Stimulated activated naive CD8-positive, alpha-beta T cell treated with anti-CD3 and anti-CD28 coated beads, Interleukin-15, amount 100 ng/mL, for 72 hours (primary cell): ENCODE measurements around the gene MGARP.
A peak's percentile ranks its signal among the peaks of the same experiment; 100 is the strongest.

Experiments
- ATAC-seq: fragments of 150-1000 bp; cut with Tn5 transposase; 2 replicates; pipeline ENCODE4 v1.10.0; 2021; ENCODE audit warnings: mild to moderate bottlenecking, moderate library complexity
- DNase-seq, 2 donors: peaks; one replicate each; pipeline ENCODE4 v3.0.0; 2021 to 2022
- H3K27ac Mint-ChIP-seq, 2 donors: one replicate each; pipeline ENCODE4 v1.8.0; 2022; ENCODE audit warnings: mild to moderate bottlenecking in 2 of 2, mixed read lengths in 2 of 2, moderate library complexity in 2 of 2
- H3K27me3 Mint-ChIP-seq: one replicate; pipeline ENCODE4 v1.8.0; 2022; ENCODE audit warnings: mixed read lengths
- H3K4me1 Mint-ChIP-seq: one replicate; pipeline ENCODE4 v1.8.0; 2022; ENCODE audit warnings: mild to moderate bottlenecking, mixed read lengths
- H3K4me3 Mint-ChIP-seq, 2 donors: one replicate each; pipeline ENCODE4 v1.8.0; 2022; ENCODE audit warnings: mild to moderate bottlenecking in 2 of 2, mixed read lengths in 2 of 2, moderate library complexity in 1 of 2
- H3K9me3 Mint-ChIP-seq, 2 donors: one replicate each; pipeline ENCODE4 v1.8.0; 2022; ENCODE audit warnings: mixed read lengths in 2 of 2

The MGARP gene

DNA sequence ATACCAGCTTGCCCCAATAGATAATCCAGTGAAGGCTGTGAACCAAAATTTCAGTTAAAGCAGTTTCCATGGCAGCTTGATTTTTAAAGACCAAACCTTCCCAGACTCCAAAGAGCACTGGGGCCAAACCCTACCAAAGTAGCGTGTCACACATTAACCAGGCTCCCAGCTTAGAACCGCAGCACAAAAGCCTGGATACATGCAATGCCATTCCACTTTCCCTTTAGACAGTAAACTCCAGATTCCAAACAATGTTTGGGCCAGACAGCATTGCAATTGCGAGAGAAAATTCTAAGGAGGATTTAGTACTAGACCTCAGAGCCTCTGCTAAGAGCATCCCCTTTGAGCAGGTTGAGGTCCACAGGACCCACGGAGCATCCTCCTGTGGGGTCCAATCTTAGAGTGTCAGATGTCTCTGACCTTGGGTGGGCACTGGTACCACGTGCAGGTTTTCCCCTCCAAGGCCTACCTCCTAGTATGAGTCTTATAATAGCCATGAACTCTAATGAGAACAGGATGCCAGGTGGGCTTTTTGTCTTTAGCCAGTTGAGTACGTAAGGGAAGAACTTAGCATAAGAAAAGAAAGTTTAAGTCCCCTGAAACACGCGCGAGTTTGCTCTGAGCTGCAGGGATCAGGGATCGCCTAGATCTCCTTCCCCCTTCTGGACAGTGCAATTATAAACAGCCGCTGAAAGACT, 38.8 kb downstream of the MGARP start:
- Mint-ChIP-seq H3K27me3 (no peaks in the 10 kb centered on the region), H3K4me3 (no peak overlapping the region), H3K27ac (no peak overlapping the region), H3K9me3 (peaks cover 6 to 10% of the 10 kb centered on the region in 2 donors), H3K4me1 (no peaks in the 10 kb centered on the region)
- DNase-seq (no peak), ATAC-seq (no peak)

GRCh38 chr4:139239127-139239772, 40.8 kb downstream of the MGARP start:
- Mint-ChIP-seq H3K27ac (no peak overlapping the region), H3K9me3 (peaks cover 6 to 10% of the 10 kb centered on the region in 2 donors), H3K4me3 (no peak overlapping the region), H3K4me1 (no peaks in the 10 kb centered on the region), H3K27me3 (no peaks in the 10 kb centered on the region)
- DNase-seq (no peak), ATAC-seq (no peak)

GRCh38 chr4:139234253-139234652, 45.8 kb downstream of the MGARP start:
- Mint-ChIP-seq H3K9me3 (peaks cover 3 to 7% of the 10 kb centered on the region in 2 donors), H3K27ac (no peak overlapping the region), H3K27me3 (no peaks in the 10 kb centered on the region), H3K4me1 (no peaks in the 10 kb centered on the region), H3K4me3 (no peak overlapping the region)
- DNase-seq = no peak
- no peak for ATAC-seq

DNA sequence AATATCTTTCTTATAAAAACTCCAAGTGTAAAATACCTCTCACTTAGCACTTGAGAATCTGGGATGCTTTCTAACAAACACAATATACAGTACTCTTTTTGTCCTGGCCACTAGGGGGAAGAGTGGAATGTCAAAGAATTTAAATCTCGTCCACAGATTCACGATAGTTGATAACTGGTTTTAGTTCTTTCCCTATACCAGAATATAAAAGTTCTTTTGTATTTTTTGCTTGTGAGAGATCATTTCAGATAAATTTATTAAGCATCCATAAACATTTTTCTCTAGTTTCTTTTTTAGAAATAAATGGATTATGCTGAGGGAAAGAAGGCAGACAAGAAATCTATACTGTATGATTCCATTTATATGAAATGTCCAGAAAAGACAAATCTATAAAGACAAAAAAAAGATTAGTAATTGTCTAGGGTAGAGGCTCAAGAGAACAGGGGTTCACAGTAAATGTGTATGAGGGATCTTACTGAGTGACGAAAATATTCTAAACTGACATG, 50.4 kb downstream of the MGARP start:
- ATAC-seq = peak; percentile 53
- no peaks in the 10 kb centered on the region for H3K9me3 Mint-ChIP-seq
- no peak for DNase-seq
- H3K27me3 Mint-ChIP-seq = no peaks in the 10 kb centered on the region
- H3K4me3 Mint-ChIP-seq = no peak overlapping the region
- no peak overlapping the region for H3K27ac Mint-ChIP-seq
- H3K4me1 Mint-ChIP-seq = no peaks in the 10 kb centered on the region

DNA sequence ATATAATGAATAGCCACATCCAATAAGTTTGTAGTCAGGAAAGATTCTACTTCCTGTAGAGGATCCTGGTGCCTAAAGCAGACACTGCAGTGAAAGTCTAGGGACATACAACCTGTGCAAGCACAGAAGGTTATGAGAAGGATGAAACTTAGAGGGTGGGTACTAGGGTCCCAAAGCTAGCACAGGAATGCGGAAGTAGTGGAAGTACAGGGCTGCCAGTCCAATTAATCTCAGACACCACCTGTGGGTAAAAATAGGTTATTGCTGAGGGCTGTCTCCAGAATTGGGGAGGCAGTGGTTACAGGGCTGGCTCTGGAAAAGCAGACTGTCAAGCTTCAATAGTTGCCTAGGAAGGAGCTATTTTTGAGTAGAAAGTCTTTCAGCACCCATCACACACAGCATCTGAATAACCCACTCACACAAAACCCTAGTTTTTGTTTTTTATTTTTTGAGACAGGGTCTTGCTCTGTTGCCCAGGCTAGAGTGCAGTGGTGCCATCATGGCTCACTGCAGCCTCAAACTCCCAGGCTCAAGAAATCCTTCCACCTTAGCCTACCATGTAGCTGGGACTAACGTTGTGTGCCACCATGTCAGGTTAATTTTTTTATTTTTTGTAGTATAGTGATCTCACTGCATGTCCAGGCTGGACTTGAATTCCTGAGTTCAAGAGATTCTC, 52.2 kb downstream of the MGARP start:
- ATAC-seq = peak; percentile 69
- Mint-ChIP-seq H3K9me3 (no peaks in the 10 kb centered on the region), H3K4me3 (no peak overlapping the region), H3K27me3 (no peaks in the 10 kb centered on the region), H3K27ac (peak overlapping the region in 1 of 2 donors; percentile 30), H3K4me1 (peaks cover 15% of the 10 kb centered on the region)
- no peak for DNase-seq

GRCh38 chr4:139223682-139224317, 56.2 kb downstream of the MGARP start:
- H3K4me3 Mint-ChIP-seq = no peak overlapping the region
- DNase-seq (peak in 1 of 2 donors; percentile 22), ATAC-seq (peak; percentile 85)
- H3K27me3 Mint-ChIP-seq = no peaks in the 10 kb centered on the region
- peaks cover 27% of the 10 kb centered on the region for H3K4me1 Mint-ChIP-seq
- H3K27ac Mint-ChIP-seq = no peak overlapping the region
- no peaks in the 10 kb centered on the region for H3K9me3 Mint-ChIP-seq

DNA sequence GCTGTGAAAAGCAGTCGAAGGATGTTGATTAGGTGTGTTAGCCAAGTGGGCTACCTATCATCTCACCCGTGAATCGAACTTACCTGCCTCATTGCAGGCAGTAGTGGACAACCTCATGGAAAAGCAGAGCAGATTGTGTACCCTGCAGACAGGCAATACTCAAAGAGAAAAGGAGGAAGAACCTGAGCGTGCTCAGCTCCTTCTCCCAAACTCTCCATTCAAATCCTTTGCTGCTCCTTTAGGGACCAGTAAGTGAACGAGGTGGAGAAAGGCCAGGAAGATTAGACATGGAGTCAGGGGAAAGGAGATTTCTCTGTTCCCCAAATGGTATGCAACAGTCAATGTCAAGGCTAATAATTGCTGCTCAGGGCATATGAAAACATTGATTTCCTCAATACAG, 57.8 kb downstream of the MGARP start:
- Mint-ChIP-seq H3K4me1 (peaks cover 27% of the 10 kb centered on the region), H3K4me3 (no peak overlapping the region), H3K9me3 (no peaks in the 10 kb centered on the region), H3K27me3 (no peaks in the 10 kb centered on the region), H3K27ac (no peak overlapping the region)
- ATAC-seq (no peak), DNase-seq (no peak)

- no peaks in the 10 kb centered on the region for H3K9me3 Mint-ChIP-seq
- H3K27ac Mint-ChIP-seq = no peak overlapping the region
- no peaks in the 10 kb centered on the region for H3K27me3 Mint-ChIP-seq
- no peak overlapping the region for H3K4me3 Mint-ChIP-seq
- DNase-seq = no peak
- no peak for ATAC-seq
- peaks cover 27% of the 10 kb centered on the region for H3K4me1 Mint-ChIP-seq
These were observed 58.3 kb downstream of the MGARP start for GRCh38 chr4:139221687-139222086.

GRCh38 chr4:139219450-139220055, 60.5 kb downstream of the MGARP start:
- Mint-ChIP-seq H3K27me3 (no peaks in the 10 kb centered on the region), H3K4me3 (no peak overlapping the region), H3K4me1 (peaks cover 27% of the 10 kb centered on the region), H3K9me3 (no peaks in the 10 kb centered on the region), H3K27ac (no peak overlapping the region)
- DNase-seq (no peak), ATAC-seq (no peak)
